ENCODE results near the gene SSC5D.

SSC5D gene

DNA sequence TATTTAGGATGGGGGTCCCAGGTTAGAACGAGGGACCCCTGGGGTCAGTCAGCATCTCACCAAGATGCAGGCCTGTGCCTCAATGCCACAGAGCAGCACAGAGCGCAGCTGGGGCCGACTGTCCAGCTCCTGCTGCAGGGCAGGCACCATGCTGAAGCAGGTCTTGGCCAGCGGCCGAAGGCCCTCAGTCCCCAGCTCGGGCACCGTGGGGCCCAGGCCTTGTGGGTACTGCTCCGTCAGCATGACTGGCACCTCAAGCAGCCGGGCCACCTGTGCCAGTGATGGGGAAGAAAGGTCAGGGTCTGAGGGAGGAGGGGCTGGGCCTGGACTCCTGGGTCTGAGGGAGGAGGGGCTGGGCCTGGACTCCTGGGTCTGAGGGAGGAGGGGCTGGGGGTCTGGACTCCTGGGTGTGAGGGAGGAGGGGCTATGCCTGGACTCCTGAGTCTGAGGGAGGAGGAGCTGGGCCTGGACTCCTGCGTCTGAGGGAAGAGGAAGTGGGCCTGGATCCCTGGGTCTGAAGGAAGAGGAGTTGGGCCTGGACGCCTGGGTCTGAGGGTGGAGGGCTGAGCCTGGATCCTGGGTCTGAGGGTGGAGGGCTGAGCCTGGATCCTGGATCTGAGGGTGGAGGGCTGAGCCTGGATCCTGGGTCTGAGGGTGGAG lies 32.5 kb upstream of the SSC5D start:
- DNase-seq (ENCODE audit: low read depth), result no peak

DNA sequence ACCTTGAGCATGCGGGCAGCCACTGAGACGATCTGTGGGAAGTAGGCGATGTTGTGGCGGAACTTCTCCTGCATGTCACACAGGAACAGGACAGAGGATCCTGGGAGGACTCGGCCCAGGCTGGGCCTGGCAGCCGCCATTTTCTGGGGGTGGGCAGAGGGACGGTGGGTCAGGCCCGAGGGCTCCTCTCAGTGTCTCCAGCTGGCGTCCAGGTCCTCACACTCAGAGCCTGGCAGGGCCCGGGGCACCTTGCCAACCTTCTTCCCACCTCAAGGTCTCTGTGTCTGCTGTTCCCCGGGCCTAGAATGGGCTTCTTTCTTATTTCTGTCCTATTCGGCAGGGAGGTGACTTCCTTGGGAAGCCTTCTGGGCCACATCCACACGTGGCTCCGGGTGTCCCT lies 31.9 kb upstream of the SSC5D start:
- no peak for DNase-seq (ENCODE audit: low read depth)

DNA sequence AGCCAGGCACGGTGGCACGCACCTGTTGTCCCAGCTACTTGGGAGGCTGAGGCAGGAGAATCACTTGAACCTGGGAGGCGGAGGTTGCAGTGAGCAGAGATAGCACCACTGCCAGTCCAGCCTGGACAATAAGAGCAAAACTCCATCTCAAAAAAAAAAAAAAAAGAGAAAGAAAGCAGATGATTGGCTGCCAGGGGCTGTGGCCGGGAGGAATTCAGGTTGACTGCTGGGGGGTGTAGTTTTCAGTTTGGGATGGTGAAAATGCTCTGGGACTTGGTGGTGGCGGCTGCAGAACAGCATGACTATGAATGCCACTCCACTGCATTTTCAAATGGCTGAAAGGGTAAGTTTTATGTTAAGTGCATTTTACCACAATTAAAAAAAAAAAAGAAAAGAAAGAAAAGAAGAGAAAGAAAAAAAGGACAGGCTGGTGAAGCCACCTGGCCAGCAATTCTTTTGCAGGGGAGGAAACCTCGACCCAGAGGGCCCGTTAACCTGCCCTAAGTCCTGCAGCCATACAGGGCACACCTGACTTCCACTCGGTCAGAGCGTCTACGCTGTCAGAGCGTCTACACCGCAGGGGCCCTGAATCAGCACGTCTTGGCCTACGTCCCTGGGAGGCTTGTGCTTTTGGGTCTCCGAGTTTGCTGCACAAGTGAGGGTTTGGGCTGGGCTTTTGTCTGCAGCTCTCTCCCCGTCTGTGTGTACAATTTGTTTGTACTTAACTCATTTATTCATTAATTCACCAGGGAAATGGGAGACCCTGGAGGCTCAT lies 30.4 kb upstream of the SSC5D start:
- no peak for DNase-seq (ENCODE audit: low read depth)

DNA sequence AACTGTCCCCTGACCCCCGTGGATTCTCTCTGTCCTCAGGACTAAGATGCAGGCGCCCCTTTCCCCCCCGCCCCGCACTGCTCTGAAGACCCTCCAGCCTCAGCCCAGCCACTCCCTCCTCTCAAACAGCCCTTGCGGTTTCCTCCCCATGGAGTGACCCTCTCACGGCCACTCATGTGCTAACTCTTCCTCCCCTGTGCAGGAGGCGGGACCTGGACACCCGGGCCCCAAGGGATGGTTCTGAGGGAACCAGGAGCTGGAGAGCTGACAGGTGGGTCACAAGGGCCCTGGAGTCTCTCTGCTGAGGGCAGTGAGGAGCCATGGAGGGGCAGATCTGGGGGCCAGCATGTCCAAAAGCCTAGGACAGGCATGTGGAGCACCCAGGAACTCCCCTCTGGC lies 28.7 kb upstream of the SSC5D start:
- DNase-seq (ENCODE audit: low read depth), result no peak

DNA sequence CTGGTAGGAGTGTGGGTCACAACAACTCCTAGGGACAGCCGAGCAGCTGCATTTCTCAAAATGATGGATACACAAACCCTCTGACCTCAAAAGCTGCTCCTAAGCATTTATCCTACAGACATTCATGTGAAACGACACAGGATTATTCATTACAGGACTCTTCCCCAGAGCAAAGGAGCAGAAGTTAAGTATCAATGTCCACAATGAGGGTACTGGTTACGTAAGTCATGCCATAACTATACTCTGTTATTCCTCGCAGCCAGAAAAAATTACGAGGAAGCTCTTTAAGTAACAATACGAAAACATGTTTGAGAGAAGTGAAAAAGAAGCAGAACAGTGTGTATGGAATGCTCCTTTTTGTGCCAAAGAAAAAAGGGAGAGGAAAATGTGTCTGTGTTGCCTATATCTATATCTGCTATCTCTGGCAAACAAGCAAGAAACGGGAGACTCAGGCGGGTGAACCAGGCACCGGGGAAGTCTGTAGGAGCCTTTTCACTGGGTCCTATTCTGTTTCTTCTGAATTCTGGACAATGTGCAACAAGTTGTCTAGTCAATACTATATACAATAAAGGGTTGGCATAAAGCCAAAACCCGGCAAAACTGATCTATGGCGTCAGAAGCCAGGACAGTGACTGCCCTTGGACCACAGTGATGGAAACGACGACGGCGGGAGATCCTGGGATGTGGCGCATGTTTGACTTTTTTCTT lies 28.1 kb upstream of the SSC5D start:
- DNase-seq (ENCODE audit: low read depth), result no peak

- peak; percentile 40 for DNase-seq (ENCODE audit: low read depth)
Measured at GRCh38 chr19:55460670-55461258, 27.5 kb upstream of the SSC5D start.

GRCh38 chr19:55461259-55461973 lies 26.8 kb upstream of the SSC5D start, which contains the start of gene ISOC2:
TSS of gene ISOC2 (minus strand) at chr19:55461642. CDS start at chr19:55456486, 5,156 bp downstream.
- DNase-seq (ENCODE audit: low read depth), result peak; percentile 100

- no peak for DNase-seq (ENCODE audit: low read depth)
Measured at GRCh38 chr19:55461974-55462626, 26.1 kb upstream of the SSC5D start.

- no peak for DNase-seq (ENCODE audit: low read depth)
Measured at GRCh38 chr19:55462722-55463121, 25.5 kb upstream of the SSC5D start.

- DNase-seq (ENCODE audit: low read depth), result no peak
Measured at GRCh38 chr19:55463583-55464031, 24.6 kb upstream of the SSC5D start.

- DNase-seq (ENCODE audit: low read depth), result no peak
Measured at GRCh38 chr19:55464039-55464661, 24.1 kb upstream of the SSC5D start.

DNA sequence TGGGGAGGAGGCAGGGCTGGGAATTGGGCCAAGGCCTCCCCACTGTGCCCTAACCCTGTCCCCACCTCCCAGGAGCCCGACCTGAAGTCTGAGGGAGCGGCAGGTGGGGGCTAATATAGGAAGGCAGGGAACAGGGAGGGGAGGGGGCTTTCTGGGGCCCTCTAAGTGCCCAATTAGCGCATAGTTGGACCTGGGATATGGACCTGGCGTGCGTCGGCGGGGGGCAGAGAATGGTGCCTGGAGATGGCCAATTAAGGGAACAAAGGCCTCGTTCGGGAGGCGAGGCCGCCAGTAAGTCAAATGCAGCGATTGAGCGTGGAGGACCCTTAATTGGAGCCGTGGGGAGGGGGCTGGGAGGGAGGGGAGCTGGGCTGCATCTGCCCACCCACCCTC lies 23.6 kb upstream of the SSC5D start, which contains the start of gene C19orf85:
TSS of gene C19orf85 (minus strand) at position 90 of the 393 bp plus-strand sequence. CDS start 197 bp downstream, outside the sequence.
- no peak for DNase-seq (ENCODE audit: low read depth)

DNA sequence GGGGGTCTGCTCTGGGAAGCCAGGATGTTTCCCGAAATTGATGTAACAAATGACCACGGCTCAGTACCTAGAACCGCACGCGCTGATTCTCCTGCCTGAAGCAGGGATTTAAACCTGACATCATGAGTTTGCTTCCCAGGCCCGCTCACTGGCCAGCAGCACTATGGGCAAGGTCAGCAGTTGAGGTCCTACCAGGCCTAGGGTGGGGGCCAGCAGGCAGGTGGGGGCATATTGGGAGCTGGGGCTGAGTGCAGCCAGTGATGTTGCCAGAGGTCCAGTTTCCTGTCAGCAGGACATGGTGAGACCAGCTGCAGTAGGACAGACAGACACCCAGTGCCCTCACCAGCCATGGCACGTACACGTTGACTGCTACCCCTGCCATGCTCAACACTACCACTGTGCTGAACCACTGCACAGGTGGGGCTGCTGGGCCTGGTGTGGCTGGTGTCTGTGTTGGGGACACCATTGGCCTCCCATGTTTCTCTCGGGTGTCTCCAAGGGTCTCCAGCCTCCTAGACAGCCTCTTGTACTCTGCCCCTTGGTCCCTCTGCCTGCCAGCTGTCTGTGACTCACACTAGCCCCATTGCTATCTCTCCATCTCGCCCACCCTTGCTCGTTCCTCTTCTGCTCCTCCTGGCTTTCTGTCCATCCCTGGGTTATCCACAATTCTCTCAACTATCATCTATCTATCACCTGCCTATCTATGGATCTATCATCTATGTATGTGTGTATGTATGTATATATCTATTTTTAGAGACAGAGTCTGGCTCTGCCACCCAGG lies 22.6 kb upstream of the SSC5D start:
- DNase-seq (ENCODE audit: low read depth), result no peak

DNA sequence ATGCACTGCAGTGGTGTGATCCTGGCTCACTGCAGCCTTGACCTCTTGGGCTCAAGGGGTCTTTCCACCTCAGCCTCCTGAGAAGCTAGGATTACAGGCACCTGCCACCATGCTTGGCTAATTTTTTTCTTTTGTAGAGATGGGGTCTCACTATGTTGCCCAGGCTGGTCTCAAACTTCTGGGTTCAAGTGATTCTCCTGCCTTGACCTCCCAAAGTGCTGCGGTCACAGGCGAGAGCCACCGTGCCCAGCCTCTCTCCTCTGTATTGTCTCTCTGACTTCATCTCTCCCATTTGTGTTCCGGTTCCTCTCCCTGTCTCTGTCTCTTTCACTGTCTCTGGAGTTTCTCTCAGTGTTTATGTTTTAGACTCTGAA lies 22.0 kb upstream of the SSC5D start:
- no peak for DNase-seq (ENCODE audit: low read depth)

DNA sequence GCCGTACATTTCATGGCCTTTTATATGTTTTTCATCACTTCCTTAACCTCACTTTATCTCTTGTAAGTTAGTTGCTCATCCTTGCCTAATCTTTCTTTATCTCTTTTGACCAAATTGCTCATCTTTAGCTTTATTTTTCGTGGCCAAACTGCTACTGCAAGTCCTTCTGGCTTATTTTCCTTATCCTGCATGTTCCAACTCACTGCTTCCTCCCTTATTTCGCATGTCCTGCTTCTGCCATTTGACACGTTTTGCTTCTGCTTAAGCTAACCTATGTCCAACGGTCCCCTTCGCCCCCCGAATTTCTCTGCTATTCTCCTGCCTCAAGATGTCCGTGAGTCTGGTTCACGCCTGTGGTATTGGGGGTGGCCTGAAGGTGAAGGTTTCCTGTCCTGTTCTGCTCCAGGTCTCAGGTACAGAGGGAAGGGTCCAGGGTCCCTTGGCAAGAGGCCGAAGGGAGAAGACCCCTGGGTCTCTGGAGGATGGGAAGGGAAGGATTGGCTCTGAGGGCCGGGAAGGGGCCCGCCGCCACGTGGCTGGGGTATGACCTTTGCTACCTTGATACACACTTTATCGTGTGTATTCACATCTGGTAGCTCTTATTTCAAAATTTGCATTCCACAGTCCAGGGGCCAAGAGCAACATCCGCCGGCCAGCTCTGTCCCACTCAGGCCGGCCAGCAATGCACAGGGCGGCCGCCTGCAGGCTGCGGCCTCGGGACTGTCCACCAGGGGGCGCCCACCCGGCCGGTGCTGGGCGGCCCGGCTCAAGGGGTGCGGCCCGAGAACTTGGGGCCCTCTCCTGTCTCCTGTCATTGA lies 20.8 kb upstream of the SSC5D start:
- peak; percentile 58 for DNase-seq (ENCODE audit: low read depth)

DNA sequence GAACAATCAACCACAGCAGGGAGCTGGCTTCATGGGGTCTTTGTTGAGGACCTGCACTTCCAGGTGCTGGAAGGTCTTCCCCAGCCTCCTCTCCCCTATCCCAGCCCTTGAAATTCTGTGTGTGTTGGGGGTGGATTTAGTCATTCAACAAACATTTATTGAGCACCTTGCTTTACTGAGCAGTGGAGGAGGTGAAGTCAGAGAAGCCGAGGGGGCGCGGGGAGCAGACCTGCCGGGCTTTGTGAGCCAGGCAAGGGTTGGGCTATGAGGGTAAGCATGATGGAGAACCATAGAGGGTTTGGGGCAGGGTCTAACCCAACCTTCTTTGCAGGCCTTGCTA lies 20.2 kb upstream of the SSC5D start:
- no peak for DNase-seq (ENCODE audit: low read depth)

GRCh38 chr19:55471266-55471665 lies 17.0 kb upstream of the SSC5D start:
- DNase-seq (ENCODE audit: low read depth), result no peak

GRCh38 chr19:55472463-55472862 lies 15.8 kb upstream of the SSC5D start:
- no peak for DNase-seq (ENCODE audit: low read depth)
